Activated CD8-positive, alpha-beta T cell treated with anti-CD3 and anti-CD28 coated beads for 36 hours (primary cell): ENCODE measurements around the gene PHC2. TPM values are rescaled to one million over a fixed set of nuclear protein-coding genes. Genes with fewer than 3 reads are reported as not detected.

Source experiments
- ATAC-seq: fragments of 200-7000 bp; cut with Tn5 transposase; one replicate; pipeline ENCODE4 v1.10.0; 2021; ENCODE audit warnings: mild to moderate bottlenecking, moderate library complexity
- CTCF ChIA-PET: fragments of 350-600 bp; sonication (Branson Sonifier 250); formaldehyde crosslinking; loops from one replicate; lab custom pipeline; 2021; ENCODE audit warnings: antibody characterized with exemption; lab: Charles Lee
- POLR2A ChIA-PET: fragments of 350-600 bp; sonication (Branson Sonifier 250); formaldehyde crosslinking; loops from one replicate; lab custom pipeline; 2021; ENCODE audit warnings: antibody characterized with exemption; lab: Charles Lee
- DNase-seq: peaks from one replicate; pipeline ENCODE4 v3.0.0-alpha.2; 2020
- H3K27ac Mint-ChIP-seq: one replicate; pipeline ENCODE4 v1.8.0; 2021; ENCODE audit warnings: mild to moderate bottlenecking, mixed read lengths
- H3K27me3 Mint-ChIP-seq: one replicate; pipeline ENCODE4 v1.8.0; 2021; ENCODE audit warnings: mixed read lengths
- H3K36me3 Mint-ChIP-seq: one replicate; pipeline ENCODE4 v1.8.0; 2021; ENCODE audit warnings: low read depth, mixed read lengths
- H3K4me1 Mint-ChIP-seq: one replicate; pipeline ENCODE4 v1.8.0; 2021; ENCODE audit warnings: low read depth, mixed read lengths
- H3K4me3 Mint-ChIP-seq: one replicate; pipeline ENCODE4 v1.8.0; 2021; ENCODE audit warnings: mild to moderate bottlenecking, moderate library complexity, mixed read lengths
- H3K9me3 Mint-ChIP-seq: one replicate; pipeline ENCODE4 v1.8.0; 2021; ENCODE audit warnings: mixed read lengths
- intact Hi-C: fragments of 100-400 bp; cut with micrococcal nuclease; formaldehyde crosslinking; loops from one replicate; pipeline ENCODE4 v1.10.0; 2022
- total RNA-seq, 2 experiments: library from RNA; stranded (reverse); gene quantifications; one replicate each; pipeline ENCODE4 v1.2.3, GENCODE V29; 2021
- TF ChIP-seq, protein P1 (sequence below): fragments of 200-600 bp; IDR thresholded peaks from one replicate; pipeline ENCODE4 v1.8.0; 2022; ENCODE audit warnings: antibody characterized with exemption, mild to moderate bottlenecking

The PHC2 gene
- total RNA-seq, 2 experiments from 2014 or later = 26.0 to 28.0 TPM

DNA sequence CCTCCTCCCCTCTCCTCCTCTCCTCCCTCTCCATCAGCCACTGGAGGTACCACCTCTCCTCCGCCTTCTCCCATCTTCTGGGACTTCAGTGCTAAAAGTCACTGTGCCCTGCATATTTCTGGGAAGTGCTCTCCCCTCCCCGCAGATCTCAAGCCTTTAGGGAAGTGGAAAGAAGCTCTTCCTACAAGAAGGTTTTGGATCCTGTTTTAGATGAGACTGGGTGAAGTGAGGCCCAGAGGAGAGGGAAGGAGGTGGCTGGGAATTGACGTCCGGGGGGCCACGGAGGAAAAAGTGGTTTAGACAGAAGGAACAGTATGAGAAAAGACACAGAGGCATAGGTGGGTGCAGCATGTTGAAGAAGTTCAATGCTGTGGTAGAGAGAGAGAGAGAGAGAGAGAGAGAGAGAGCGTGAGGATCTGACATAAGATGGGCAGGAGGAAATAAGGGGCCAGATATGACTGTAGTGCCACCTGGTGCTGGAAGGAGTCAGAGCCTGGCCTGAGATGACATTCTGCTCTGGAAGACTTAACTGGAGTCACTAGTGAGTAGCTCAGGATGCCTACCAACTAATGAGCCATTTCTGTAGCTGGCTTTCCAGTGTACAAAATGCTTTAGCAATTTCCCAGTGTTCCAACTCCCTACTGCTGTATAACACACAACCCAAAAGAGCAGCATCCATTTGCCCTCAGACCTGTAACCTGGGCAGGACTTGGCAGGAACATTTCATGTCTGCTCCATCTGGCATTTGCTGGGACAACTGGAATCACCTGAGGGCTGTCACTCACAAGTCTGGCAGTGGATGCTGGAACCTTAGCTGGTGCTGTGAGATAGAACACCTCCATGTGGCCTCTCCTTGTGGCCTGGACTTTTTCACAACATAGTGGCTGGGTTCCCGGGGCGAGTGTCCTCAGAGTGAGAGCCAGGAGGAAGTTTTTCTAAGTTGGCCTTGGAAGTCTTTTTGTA is 24.9 kb upstream of the PHC2 start:
- intact Hi-C loops = no loop called here
- DNase-seq = peak; percentile 67
- CTCF ChIA-PET = interaction anchor here (0.6 to 2.3 kb wide), 12 partner anchors 10 to 233 kb away, joined by 3 to 15 read pairs (median 4); no protein-coding TSS in a partner anchor
- Mint-ChIP-seq H3K27me3 (peaks cover 3% of the 10 kb centered on the region), H3K9me3 (no peaks in the 10 kb centered on the region), H3K36me3 (no peaks in the 10 kb centered on the region), H3K4me3 (no peak overlapping the region), H3K27ac (no peak overlapping the region), H3K4me1 (no peaks in the 10 kb centered on the region)
- TF ChIP-seq, protein P1, sequence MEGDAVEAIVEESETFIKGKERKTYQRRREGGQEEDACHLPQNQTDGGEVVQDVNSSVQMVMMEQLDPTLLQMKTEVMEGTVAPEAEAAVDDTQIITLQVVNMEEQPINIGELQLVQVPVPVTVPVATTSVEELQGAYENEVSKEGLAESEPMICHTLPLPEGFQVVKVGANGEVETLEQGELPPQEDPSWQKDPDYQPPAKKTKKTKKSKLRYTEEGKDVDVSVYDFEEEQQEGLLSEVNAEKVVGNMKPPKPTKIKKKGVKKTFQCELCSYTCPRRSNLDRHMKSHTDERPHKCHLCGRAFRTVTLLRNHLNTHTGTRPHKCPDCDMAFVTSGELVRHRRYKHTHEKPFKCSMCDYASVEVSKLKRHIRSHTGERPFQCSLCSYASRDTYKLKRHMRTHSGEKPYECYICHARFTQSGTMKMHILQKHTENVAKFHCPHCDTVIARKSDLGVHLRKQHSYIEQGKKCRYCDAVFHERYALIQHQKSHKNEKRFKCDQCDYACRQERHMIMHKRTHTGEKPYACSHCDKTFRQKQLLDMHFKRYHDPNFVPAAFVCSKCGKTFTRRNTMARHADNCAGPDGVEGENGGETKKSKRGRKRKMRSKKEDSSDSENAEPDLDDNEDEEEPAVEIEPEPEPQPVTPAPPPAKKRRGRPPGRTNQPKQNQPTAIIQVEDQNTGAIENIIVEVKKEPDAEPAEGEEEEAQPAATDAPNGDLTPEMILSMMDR = peak; percentile 34
- peak; percentile 92 for ATAC-seq
- POLR2A ChIA-PET = no interaction called here

DNA sequence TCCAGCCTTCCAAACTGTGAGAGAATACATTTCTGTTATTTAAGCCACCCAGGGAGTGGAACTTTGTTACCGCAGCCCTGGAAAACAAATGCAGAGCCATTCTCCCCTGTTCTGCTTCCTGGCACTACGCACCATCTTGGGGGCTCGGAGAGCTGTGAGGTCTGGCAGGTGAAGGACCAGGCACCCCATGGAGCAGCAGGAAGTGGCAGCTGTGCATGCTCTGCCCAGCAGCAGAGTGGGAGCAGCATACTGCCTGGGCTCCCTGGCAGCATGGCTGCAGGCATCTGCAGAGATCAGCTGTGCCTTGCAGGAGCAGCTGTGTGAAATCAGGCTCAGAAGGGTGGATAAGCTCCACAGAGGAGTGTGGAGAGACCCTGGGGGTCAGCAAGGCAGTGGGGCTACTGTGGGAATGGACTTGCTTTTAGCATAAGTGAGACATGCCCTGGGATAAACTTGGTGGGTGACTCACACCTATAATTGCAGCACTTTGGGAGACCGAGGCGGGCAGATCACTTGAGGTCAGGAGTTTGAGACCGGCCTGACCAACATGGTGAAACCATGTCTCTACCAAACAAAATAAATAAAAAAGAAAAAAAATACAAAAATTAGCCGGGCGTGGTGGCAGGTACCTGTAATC is 23.9 kb upstream of the PHC2 start:
- CTCF ChIA-PET = interaction anchor here (0.7 to 2.3 kb wide), 5 partner anchors 15 to 159 kb away, joined by 3 to 15 read pairs (median 4); no protein-coding TSS in a partner anchor
- ATAC-seq (no peak), DNase-seq (no peak)
- POLR2A ChIA-PET = no interaction called here
- no peak overlapping the region for H3K27ac Mint-ChIP-seq
- H3K4me1 Mint-ChIP-seq = no peaks in the 10 kb centered on the region
- intact Hi-C loops = no loop called here
- no peaks in the 10 kb centered on the region for H3K9me3 Mint-ChIP-seq
- H3K4me3 Mint-ChIP-seq = no peak overlapping the region
- H3K27me3 Mint-ChIP-seq = peaks cover 7% of the 10 kb centered on the region
- H3K36me3 Mint-ChIP-seq = no peaks in the 10 kb centered on the region
- TF ChIP-seq, protein P1 = no peak

DNA sequence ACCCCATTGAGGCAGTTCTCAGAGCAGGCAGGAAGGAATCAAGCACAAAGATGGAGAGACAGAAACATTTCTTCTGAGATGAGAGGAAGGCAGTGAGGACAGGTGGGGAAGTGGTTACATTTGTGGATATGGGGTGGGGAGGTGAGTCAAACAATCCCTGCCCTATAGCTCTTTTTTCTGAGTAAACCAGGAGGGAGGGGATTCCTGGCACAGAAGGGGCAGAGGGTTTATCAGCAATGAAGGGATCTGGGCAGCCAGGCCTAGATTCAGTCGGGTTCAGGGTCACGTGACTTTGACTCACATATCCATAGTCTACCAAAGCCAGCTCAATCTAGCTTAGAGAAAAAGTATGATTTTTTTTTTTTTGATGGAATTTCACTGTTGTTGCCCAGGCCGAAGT is 15.7 kb upstream of the PHC2 start:
- Mint-ChIP-seq H3K4me1 (peaks cover 5% of the 10 kb centered on the region), H3K36me3 (no peaks in the 10 kb centered on the region), H3K4me3 (no peak overlapping the region), H3K27me3 (peaks cover 19% of the 10 kb centered on the region), H3K9me3 (no peaks in the 10 kb centered on the region), H3K27ac (no peak overlapping the region)
- ATAC-seq = peak; percentile 69
- DNase-seq = peak; percentile 28
- TF ChIP-seq, protein P1 = no peak
- intact Hi-C loops = no loop called here
- POLR2A ChIA-PET = no interaction called here
- CTCF ChIA-PET = interaction anchor here (0.7 to 2.0 kb wide), 2 partner anchors 9 to 23 kb away, joined by 4 to 5 read pairs; no protein-coding TSS in a partner anchor

DNA sequence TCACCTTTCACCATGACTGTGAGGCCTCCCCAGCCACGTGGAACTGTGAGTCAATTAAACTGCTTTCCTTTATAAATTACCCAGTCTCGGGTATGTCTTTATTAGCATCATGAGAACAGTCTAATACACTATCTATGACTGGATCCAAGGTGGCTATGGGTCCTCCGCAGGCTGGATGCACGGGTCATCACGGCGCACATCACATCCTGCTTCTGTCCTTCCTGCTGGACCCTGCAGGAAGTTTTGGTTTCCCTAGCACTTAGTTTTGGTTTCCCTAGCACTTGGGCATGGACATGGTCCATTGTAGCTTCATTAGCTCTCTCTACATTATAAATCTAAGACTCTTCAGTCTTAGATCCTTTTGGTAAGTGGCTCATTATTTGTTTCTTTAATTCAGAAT is 14.2 kb upstream of the PHC2 start:
- ChIA-PET CTCF (interaction anchor here (2.0 kb wide), 1 partner anchor 11 kb away, joined by 5 read pairs; no protein-coding TSS in a partner anchor), POLR2A (no interaction called here)
- Mint-ChIP-seq H3K4me1 (peaks cover 5% of the 10 kb centered on the region), H3K4me3 (no peak overlapping the region), H3K36me3 (no peaks in the 10 kb centered on the region), H3K9me3 (no peaks in the 10 kb centered on the region), H3K27me3 (peaks cover 16% of the 10 kb centered on the region), H3K27ac (no peak overlapping the region)
- DNase-seq = no peak
- ATAC-seq = no peak
- TF ChIP-seq, protein P1 = no peak
- intact Hi-C loops = no loop called here
